HG03558 (cell line): Measurements from ENCODE around the gene OPN5.
"Not testable (repeated sequence)": the region's sequence is repeated elsewhere in the genome, so short reads cannot be mapped to it uniquely, and the experiment has no call there.

Experiments
- ATAC-seq: cut with Tn5 transposase; IDR thresholded peaks from one replicate; pipeline ENCODE4 v1.9.1; 2021; ENCODE audit warnings: moderate number of reproducible peaks; ENCODE audit not compliant: unreplicated experiment; ENCODE audit errors: extremely low read depth

The OPN5 gene, protein sequence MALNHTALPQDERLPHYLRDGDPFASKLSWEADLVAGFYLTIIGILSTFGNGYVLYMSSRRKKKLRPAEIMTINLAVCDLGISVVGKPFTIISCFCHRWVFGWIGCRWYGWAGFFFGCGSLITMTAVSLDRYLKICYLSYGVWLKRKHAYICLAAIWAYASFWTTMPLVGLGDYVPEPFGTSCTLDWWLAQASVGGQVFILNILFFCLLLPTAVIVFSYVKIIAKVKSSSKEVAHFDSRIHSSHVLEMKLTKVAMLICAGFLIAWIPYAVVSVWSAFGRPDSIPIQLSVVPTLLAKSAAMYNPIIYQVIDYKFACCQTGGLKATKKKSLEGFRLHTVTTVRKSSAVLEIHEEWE

DNA sequence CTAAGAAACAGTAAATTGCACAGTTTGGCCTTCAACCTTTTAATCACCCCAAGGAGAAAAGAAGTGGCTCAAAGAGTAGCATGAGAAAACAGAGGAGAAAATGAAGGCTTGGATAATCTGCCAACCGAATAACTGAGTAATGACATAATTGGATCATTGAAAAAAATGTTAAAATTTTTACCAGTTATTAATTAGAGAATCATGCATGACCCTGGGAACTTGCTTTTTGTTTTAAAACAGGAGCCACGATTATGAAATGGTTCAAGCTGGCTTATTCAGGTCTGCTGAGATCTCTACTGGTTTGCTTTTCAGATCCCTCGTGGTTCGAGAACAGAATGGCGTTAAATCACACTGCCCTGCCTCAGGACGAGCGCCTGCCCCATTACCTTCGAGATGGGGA, at the start of gene OPN5:
Gene OPN5 (plus strand): TSS at position 301 of the 400 bp plus-strand sequence. CDS start 35 bp downstream, at position 336.
- ATAC-seq, result no peak

DNA sequence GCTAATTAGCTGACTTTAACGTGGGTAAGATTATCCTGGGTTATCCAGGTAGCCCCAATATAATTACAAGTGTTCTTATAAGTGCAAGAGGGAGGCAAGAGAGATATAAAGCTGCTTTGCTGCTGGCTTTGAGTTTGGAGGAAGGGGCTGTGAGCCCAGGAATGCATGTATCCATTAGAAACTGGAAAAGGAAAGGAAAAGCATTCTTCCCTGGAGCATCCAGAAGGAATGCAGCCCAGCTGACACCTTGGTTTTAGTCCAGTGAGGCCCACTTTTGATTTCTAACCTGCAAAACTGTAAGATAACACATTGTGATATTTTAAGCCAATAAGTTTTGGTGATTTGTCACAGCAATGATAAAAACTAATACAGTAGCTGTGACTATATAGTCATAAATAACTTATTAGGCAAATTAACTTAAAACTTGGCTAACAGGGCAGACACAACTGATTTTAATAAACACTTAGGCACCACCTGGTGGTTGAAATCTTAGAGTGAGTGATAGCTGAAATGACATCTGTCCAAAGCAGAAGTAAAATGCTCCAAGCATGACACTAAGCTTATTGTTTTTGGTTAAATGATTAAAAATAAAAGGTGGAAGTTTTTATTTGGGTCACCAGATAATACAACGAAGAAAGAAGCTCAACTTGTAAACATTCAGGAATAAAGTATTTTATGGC, 47.8 kb upstream of the OPN5 start:
- peak; percentile 70 for ATAC-seq

DNA sequence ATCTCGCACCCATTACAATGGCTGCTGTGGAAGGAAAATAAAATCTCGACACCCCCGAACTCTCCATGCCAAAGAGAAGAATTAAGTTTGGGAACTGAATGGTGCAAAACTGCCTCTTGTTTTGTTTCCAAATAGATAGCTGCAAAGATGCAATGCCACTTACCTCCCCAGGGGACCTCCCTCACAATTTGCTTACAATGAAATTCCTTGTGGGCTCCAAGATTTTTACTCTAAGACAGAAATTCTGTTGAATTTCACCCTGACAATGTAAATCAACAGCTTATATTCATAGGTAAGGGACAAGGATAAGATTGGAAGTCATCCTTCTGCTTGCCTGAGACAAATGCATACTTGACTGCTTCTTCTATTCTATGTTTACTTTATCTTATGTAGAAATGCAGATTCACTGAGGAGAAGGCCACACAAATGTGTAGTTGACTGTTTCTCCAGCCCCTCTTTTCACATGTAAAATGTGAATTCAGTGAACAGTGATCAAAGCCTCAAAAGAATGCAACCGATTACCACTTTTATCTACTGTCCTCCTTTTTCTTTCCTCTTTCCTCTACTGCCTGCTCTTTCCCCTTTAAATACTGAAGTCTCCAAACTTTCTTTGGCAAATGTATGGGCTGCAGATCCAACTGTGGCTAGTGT, 46.9 kb upstream of the OPN5 start:
- ATAC-seq, result no peak

DNA sequence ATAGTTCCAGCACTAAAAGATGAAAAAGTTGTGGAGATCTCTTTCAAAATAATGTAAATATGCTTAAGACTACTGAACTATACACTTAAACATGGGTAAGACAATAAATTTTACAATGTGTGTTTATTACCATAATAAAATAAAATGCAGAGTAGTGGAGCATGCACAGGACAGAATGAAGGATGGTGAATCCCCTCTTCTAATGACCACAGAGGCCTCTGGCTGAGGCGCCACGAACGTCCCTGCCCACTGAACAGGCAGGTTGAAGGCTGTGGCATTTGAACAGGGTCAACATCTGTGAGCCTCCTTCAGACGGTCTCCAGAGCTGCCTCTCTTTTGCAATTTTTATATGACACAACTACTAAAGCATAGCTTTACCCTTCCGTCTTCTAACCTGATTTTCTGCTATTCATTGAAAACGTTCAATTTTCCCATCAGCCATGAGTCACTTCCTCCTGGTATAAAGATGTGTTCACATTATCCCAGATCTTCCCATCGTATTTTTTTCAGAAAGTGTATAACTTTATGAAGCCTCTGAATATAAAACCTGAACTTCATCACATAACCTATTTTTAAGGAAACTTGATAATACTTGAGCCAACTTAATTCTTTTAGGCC, 45.6 kb upstream of the OPN5 start:
- ATAC-seq, result no peak

DNA sequence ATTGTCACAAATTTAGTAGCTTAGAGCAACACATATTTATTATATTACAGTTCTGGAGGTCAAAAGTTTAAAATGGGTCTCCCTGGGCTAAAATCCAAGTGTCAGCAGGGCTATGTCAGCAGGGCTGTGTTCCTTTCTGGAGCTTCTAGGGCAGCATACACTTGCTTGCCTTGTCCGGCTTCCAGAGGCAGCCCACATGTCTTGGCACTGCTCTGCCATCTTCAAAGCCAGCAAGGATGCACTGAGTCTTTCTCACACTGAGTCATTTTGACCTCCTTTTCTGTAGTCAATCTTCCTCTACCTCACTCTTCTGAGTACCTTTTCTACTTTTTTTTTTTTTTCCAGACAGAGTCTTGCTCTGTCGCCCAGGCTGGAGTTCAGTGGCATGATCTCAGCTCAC, 44.4 kb upstream of the OPN5 start:
- no peak for ATAC-seq

DNA sequence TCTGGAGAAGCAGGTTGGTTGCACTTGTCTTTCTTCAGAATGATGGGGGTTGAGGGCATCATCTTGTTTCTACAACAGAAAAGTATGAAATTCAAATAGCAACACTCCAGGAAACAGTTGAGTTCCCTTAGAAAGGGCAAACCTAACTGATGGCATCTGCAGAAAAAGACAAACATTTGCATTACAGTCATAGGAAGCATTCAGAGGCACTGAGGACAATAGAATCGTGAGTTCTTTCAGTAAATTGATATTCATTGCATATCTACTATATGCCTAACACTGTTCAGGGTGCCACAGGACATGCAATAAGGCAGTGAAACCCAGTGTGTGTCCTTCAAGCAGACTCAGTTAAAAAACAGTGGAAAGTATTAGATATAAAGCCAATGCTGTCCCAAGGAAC, 41.1 kb upstream of the OPN5 start:
- no peak for ATAC-seq

DNA sequence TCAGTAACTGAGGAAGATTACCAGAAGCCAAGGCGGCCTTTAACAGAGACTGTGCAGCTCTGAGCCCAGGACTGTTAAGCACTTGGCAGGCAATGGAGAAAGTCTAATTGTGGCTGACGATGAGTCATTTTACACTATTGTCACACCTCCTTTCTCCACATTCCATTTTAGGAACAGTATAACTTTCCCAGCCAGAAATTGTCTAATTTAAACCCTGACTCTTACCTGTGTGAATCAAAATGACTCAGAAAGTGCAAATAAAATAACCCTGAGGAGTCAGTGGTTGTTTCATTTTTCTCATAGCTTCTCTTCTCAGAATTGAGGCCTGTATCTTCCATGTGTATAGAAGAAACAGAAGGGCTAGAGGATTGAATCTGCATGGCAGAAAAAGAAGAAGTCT, 40.0 kb upstream of the OPN5 start:
- peak; percentile 52 for ATAC-seq

DNA sequence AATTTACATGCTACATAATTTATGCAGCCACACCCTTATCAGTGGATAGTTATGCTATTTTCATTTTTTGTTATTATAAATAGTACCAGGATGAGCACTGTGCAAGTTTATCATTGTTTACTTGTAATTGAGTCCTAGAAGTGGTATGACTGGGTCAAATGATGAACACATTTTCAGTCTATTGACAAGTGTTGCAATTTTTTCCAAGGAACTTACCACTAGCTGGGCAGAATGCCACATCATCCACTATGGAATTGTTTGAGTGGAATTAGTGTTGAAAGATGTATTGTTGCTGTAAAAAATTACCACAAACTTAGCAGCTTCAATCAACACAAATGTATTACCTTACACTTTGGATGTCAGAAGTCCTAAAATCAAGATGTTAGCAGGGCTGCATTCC, 38.1 kb upstream of the OPN5 start:
- no peak for ATAC-seq

DNA sequence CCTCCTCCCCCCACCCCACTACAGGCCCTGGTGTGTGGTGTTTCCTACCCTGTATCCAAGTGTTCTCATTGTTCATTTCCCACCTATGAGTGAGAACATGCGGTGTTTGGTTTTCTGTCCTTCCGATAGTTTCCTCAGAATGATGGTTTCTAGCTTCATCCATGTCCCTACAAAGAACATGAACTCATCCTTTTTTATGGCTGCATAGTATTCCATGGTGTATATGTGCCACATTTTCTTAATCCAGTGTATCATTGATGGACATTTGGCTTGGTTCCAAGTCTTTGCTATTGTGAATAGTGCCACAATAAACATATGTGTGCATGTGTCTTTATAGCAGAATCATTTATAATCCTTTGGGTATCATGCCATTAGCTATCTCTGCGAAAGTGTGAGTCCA, 36.6 kb upstream of the OPN5 start:
- ATAC-seq, result not testable (repeated sequence)

DNA sequence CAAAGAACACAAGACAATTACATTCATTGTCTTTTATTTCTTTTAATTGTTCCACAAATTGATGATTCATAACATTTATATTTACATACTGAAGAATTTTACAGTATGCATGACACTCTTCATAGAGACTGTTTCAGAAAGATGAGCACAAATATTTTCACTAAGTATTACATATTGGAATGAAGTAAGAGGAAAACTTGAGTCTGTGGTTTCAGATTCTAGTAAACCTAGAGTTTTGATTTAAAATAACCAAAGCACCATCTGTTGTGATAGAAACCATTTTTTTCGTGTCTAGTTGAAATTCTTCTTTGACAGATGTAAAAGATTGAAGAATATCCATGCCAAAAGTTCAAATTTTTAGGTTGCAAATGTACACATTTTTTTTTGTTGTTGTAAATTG, 32.1 kb upstream of the OPN5 start:
- no peak for ATAC-seq

DNA sequence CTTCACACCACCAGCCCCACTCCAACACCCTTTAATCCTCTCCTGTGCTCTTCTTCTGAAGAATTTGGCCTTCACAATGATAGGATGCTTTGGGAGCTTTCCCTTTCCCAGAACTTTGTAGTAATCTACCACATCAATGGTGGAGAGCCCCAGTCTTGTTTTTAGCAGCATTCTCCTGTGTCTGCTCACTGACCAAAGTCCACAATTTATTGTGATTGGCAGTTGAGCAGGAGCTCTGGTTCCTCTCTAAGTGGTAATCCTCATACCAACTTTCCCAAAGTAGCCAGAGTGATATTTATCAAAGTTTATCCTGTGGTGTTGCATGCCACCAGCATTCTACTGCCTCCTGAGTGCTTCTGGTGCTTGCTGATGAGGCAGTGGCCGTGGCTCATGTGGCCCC, 29.0 kb upstream of the OPN5 start:
- no peak for ATAC-seq

DNA sequence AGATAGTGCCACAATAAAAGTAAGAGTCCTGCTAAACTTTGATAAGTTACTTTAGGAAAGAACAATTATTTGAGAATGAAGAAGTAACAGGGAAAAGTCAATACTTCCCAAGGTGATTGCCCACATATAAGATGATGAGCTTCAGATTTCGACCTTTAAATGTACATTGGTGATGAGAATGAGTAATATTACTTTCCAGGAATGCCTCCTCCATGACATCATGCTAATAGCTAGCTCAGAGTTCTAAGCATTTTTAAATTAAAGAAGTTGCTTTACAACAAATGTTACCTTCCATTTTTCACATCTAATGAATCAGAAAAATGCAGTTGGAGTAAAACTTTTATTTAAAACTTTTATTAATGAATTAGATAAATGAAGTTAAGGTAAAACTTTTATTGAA, 22.5 kb upstream of the OPN5 start:
- no peak for ATAC-seq

DNA sequence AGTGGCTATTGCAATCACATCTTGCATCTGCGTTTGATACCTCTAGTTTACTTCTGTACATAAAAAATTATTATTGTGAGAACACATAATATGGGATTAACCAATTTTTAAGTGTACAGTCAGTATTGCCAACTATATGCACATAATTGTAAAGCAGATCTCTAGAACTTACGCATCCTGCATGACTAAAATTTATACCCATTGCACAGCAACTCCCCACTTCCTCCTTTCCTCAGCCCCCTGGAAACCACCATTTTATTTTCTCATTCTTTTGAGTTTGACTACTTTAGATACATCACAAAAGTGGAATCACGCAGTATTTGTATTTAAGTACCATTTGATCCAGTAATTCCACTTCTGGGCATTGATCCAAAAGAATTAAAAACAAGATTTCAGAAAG, 19.3 kb upstream of the OPN5 start:
- no peak for ATAC-seq

DNA sequence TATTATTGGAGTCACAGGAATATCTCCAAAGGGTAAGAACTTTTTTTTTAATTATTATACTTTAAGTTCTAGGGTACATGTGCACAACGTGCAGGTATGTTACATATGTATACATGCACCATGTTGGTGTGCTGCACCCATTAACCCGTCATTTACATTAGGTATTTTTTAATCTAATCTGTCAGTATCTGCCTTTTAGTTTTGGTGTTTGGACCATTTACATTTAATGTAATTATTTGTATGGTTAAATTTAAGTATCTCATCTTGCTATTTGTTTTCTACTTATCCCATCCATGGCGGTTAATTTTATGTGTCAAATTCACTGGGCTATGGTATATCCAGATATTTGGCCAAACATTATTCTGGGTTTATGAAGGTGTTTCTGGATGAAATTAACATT, 15.4 kb upstream of the OPN5 start:
- ATAC-seq, result no peak

DNA sequence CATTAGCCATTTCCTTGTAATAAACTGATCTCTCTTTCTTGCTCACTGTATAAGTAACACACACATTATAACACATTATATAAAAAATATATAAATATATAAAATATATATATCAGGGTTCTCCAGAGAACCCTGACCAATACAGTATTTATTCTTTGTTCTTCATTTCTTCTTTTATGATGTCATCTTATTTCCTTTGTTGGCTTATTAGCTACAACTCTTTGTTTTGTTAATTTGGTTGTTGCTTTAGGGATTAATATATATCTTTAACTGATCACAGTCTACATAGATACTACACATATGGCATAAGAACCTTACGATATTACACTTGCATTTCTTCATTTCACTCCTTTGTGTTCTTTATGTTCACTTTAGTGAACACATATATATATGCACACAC, 14.7 kb upstream of the OPN5 start:
- ATAC-seq, result no peak

DNA sequence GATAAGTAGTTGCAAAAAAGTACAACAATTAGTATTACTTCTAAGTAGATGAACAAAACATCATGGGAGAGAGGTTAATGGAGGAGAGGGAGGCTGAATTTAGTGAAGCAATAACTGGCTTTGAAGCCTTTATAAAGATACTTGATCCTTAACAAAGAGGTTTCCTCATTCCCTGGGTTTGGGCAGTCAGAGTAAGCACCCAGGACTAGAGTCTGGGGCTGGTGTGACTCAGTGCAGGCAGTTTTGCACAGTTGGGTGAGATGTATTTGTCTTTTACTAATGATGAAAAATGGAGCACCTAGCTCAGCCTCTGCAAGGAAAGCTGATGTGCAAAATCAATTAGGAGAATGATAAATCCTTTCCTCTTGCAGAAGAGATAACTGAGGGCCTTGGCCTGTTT, 11.8 kb upstream of the OPN5 start:
- no peak for ATAC-seq

DNA sequence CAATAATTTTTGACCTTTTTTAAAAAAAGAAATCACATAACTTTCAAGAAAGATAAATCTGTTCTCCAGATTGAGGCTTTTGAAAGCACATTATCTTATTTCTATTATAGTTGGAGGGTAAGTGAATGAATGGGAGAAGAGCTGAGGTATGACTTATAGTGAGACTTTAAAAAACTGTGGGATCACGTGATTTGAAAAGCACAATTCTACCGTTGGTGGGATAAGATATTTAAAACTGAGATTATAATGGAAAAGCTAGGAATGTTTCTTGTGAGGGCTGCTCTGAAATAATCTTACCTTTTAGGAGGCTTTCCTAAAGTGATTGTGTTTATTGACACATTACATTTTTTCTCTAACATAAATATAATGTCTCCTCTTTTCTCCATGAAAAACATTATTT, 9.5 kb upstream of the OPN5 start:
- no peak for ATAC-seq

DNA sequence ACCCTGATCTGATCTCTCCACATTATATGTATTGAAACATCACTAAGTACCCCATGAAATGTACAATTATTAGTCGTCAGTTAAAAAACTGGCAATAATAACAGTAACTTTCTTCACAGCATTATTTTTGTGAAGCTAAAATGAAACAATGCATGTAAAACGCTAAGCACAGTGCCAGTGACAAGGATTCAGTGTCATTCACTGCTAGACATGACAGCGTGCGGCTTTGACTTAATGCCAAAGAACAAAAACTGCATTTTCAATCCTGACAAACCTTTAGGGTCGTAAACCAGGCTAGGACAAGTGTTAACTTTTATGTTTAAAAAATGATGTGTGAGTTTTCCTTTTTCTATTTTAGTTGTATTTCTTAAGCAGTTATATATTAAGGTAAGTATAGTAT, 8.8 kb upstream of the OPN5 start:
- ATAC-seq, result no peak

DNA sequence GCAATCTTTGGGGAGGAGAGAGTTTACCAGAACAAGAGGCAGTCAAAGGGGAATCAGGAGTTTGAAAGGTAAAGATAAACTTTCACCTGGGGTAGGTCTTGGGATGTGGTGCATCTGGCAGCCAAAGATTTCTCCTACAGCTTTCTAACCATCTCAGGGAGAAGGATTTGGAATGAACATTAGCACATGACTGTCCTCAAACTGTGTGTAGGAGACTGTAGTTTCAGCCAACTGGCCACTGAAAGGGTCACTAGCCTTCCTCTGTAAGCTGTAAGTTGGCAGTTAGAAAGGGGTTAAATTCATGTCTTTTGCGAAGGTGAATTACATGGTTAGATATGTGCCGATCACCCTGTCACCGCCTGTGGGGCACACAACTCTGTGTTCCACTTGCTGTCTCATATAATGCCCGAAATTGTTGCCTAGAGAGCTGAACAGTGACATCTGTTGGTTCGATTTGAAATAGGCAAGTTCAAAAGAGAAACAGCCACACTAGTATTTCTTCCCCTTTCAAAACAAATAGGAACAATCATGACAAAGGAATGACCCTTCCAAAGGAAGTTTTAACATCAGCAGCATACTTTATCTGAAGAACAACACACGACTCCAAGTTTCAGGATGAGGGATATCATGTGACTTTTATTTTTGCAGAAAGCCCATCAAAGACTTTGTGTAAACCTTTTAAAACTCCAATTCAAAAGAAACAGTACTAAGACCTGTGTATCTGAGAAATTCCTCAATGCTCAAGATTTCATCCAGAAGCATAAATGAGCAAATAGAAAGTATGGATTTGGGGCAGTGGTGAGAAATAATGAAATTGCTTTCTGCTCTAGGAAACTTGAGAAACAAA, 1.1 kb upstream of the OPN5 start:
- peak; percentile 80 for ATAC-seq

DNA sequence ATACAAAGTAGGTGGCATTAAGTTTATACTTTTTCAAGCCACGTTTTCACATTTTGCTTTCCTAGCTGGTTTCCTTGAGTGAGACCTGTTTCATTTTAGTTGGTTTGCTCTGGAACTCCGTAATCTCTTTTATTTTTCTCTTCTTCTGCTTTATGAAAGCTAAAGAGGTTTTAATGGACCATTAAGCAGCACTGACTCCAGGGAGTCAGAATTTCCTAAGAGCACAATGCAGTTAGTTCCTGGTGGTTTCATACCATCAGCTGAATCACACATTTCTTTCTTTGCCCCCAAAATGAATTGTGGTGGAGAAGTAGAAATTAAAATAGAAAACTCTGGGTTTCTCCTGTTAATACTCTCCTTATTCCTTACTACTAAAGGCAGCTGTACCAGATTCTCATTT, 3.4 kb downstream of the OPN5 start:
- no peak for ATAC-seq
